Endodermal cell (in vitro differentiated cells): ENCODE results near the gene NOS3. TPM values are rescaled to one million over a fixed set of nuclear protein-coding genes. Genes with fewer than 3 reads are reported as not detected.

ENCODE experiments used
- DNase-seq: peaks from one replicate; pipeline ENCODE4 v3.0.0-alpha.2; 2017
- H3K27ac ChIP-seq: 2 replicates; pipeline ENCODE4 v1.5.1; 2013; ENCODE audit warnings: mild to moderate bottlenecking, low read depth, low read length, moderate library complexity
- H3K27me3 ChIP-seq: 2 replicates; pipeline ENCODE4 v1.6.1; 2013; ENCODE audit warnings: mild to moderate bottlenecking, low read length, moderate library complexity; ENCODE audit not compliant: insufficient read depth, control insufficient read depth, poor library complexity, severe bottlenecking
- H3K36me3 ChIP-seq: 2 replicates; pipeline ENCODE4 v1.7.0; 2013; ENCODE audit warnings: mild to moderate bottlenecking, low read length, moderate library complexity; ENCODE audit not compliant: control insufficient read depth, insufficient read depth
- H3K4me1 ChIP-seq: one replicate; pipeline ENCODE4 v1.7.0; 2013; ENCODE audit warnings: low read length; ENCODE audit not compliant: control insufficient read depth, insufficient read depth
- H3K4me3 ChIP-seq: 2 replicates; pipeline ENCODE4 v1.5.1; 2013; ENCODE audit warnings: mild to moderate bottlenecking, low read length, moderate library complexity
- H3K9ac ChIP-seq: 2 replicates; pipeline ENCODE4 v1.6.1; 2013; ENCODE audit warnings: mild to moderate bottlenecking, low read length, moderate library complexity; ENCODE audit not compliant: poor library complexity, severe bottlenecking; ENCODE audit errors: extremely low read depth
- H3K9me3 ChIP-seq: 2 replicates; pipeline ENCODE4 v1.6.1; 2013; ENCODE audit warnings: mild to moderate bottlenecking, low read length, moderate library complexity; ENCODE audit not compliant: control insufficient read depth
- H3K27ac Mint-ChIP-seq: 2 replicates; pipeline ENCODE4 v1.8.0; 2020; ENCODE audit warnings: mixed read lengths
- H3K27me3 Mint-ChIP-seq: 2 replicates; pipeline ENCODE4 v1.8.0; 2021; ENCODE audit warnings: mild to moderate bottlenecking, mixed read lengths; ENCODE audit not compliant: insufficient read depth
- H3K36me3 Mint-ChIP-seq: 2 replicates; pipeline ENCODE4 v1.8.0; 2020; ENCODE audit warnings: low read depth, mixed read lengths
- H3K4me1 Mint-ChIP-seq: 2 replicates; pipeline ENCODE4 v1.8.0; 2020; ENCODE audit warnings: mixed read lengths
- H3K4me3 Mint-ChIP-seq: 2 replicates; pipeline ENCODE4 v1.8.0; 2020; ENCODE audit warnings: mild to moderate bottlenecking, moderate library complexity, mixed read lengths
- H3K9me3 Mint-ChIP-seq: 2 replicates; pipeline ENCODE4 v1.8.0; 2020; ENCODE audit warnings: mild to moderate bottlenecking, mixed read lengths
- WGBS, 2 experiments: methylation state at CpG; one replicate each; pipeline versions ENCODE4 v1.1.5 to v1.1.7; 2013; ENCODE audit warnings: missing lambda C conversion rate in 2 of 2, mixed read lengths in 1 of 2; ENCODE audit not compliant: insufficient coverage in 1 of 2, insufficient read length in 1 of 2; 5-methylcytosine and 5-hydroxymethylcytosine counted together
- total RNA-seq, 2 donors: library from RNA; stranded (reverse); fragmentation: NEBNext Ultra II Directional in 1 of 2; extraction: Animal tissue kit (Norgen Biotek cat#: 25700) in 1 of 2; gene quantifications; 2 replicates in 1 of 2; 3 replicates in 1 of 2; pipeline ENCODE4 v1.2.1, GENCODE V29; 2021
- TF ChIP-seq, protein P1 (sequence below): fragments of 200-600 bp; sonication (generic); conservative IDR thresholded peaks from 2 replicates; pipeline ENCODE4 v1.5.0; 2021; ENCODE audit warnings: antibody characterized with exemption, mild to moderate bottlenecking

The NOS3 gene
- total RNA-seq, 2 donors from 2014 or later = 2.3 to 9.1 TPM

DNA sequence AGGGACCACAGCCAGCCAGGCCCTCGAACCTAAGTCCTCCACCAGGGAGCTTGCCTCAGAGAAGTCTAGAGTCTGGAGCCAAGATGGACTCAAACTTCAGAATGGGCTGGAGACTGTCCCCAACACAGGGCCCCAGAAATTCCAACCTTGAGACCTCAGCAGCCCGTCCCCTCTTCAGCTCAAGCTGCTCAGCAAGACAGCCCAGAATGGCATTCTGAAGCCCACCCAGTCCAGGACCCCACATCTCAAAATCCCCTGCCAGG, 28.6 kb upstream of the NOS3 start:
- Histone ChIP-seq H3K36me3 (no peaks in the 10 kb centered on the region), H3K9ac (no peak overlapping the region), H3K27me3 (no peaks in the 10 kb centered on the region), H3K27ac (peak overlapping the region; percentile 55), H3K4me3 (no peak overlapping the region), H3K4me1 (no peaks in the 10 kb centered on the region), H3K9me3 (no peaks in the 10 kb centered on the region)
- H3K9me3 Mint-ChIP-seq = no peaks in the 10 kb centered on the region
- H3K4me3 Mint-ChIP-seq = no peak overlapping the region
- H3K27me3 Mint-ChIP-seq = peaks cover 50% of the 10 kb centered on the region
- H3K4me1 Mint-ChIP-seq = no peaks in the 10 kb centered on the region
- 91 to 94% methylated on average over 2 of the region's 2 CpGs for WGBS, 2 experiments
- H3K36me3 Mint-ChIP-seq = no peaks in the 10 kb centered on the region
- H3K27ac Mint-ChIP-seq = no peak overlapping the region
- DNase-seq = no peak
- TF ChIP-seq, protein P1, sequence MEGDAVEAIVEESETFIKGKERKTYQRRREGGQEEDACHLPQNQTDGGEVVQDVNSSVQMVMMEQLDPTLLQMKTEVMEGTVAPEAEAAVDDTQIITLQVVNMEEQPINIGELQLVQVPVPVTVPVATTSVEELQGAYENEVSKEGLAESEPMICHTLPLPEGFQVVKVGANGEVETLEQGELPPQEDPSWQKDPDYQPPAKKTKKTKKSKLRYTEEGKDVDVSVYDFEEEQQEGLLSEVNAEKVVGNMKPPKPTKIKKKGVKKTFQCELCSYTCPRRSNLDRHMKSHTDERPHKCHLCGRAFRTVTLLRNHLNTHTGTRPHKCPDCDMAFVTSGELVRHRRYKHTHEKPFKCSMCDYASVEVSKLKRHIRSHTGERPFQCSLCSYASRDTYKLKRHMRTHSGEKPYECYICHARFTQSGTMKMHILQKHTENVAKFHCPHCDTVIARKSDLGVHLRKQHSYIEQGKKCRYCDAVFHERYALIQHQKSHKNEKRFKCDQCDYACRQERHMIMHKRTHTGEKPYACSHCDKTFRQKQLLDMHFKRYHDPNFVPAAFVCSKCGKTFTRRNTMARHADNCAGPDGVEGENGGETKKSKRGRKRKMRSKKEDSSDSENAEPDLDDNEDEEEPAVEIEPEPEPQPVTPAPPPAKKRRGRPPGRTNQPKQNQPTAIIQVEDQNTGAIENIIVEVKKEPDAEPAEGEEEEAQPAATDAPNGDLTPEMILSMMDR = no peak

DNA sequence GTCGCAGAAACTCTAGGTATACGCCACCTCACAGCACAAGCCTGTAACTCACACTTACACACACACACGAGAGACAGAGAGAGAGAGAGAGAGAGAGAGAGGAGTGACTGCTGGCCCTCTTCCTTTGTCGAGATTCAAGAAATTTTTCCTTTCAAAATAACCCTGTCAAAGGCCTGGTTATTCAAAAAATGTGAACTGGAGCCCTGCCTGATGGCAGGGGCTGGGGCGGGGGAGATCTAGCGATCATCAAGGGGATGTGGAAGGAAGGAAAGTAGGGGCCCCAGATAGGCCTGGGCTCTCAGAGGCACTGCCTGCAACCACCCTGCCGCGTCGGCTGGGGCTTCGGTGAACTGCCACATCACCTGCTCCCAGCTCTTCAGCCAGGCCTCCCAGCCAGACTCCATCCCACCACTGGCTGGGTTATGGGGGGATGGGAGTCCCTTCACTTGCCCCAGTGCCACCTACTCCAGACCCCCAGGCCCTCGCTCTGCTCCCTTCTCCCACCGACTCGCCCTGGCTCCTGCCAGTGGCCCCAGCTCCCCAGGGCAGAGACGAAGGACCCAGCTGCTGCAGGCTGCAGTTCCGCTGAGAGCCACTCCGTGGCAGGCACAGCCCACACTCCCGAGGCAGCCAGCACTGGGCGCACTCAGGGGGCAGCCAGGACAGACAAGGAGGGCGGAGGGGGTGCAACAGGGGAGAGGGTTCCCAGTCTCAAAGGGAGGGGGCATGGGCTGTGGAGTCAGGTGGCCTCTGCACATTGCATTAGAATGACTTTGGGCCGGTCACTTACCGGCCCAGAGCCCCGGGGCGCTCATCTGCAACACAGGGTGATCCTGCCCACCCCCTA, 28.0 kb upstream of the NOS3 start:
- H3K36me3 Mint-ChIP-seq = no peaks in the 10 kb centered on the region
- peaks cover 50% of the 10 kb centered on the region for H3K27me3 Mint-ChIP-seq
- H3K27ac Mint-ChIP-seq = no peak overlapping the region
- Histone ChIP-seq H3K27ac (peak overlapping the region; percentile 55), H3K9ac (no peak overlapping the region), H3K4me3 (no peak overlapping the region), H3K4me1 (no peaks in the 10 kb centered on the region), H3K9me3 (no peaks in the 10 kb centered on the region), H3K36me3 (no peaks in the 10 kb centered on the region), H3K27me3 (no peaks in the 10 kb centered on the region)
- WGBS, 2 experiments = 52 to 60% methylated on average over 8 to 20 of the region's 23 CpGs
- H3K4me3 Mint-ChIP-seq = no peak overlapping the region
- DNase-seq = peak; percentile 90
- no peaks in the 10 kb centered on the region for H3K4me1 Mint-ChIP-seq
- no peaks in the 10 kb centered on the region for H3K9me3 Mint-ChIP-seq
- TF ChIP-seq, protein P1 = peak; percentile 92

GRCh38 chr7:150963707-150964559, 26.9 kb upstream of the NOS3 start:
- no peak overlapping the region for H3K4me3 Mint-ChIP-seq
- no peaks in the 10 kb centered on the region for H3K4me1 Mint-ChIP-seq
- H3K27me3 Mint-ChIP-seq = peaks cover 45% of the 10 kb centered on the region
- no peak overlapping the region for H3K27ac ChIP-seq
- no peak overlapping the region for H3K9ac ChIP-seq
- no peak for DNase-seq
- no peak overlapping the region for H3K27ac Mint-ChIP-seq
- H3K9me3 Mint-ChIP-seq = no peaks in the 10 kb centered on the region
- H3K9me3 ChIP-seq = no peaks in the 10 kb centered on the region
- H3K36me3 Mint-ChIP-seq = no peaks in the 10 kb centered on the region
- H3K27me3 ChIP-seq = peaks cover 3% of the 10 kb centered on the region
- TF ChIP-seq, protein P1 = no peak
- no peaks in the 10 kb centered on the region for H3K4me1 ChIP-seq
- 85 to 89% methylated on average over 12 to 18 of the region's 18 CpGs for WGBS, 2 experiments
- no peaks in the 10 kb centered on the region for H3K36me3 ChIP-seq
- no peak overlapping the region for H3K4me3 ChIP-seq
